HEK293 (cell line): Measurements from ENCODE around the gene GFOD1.

Experiments
- CTCF ChIA-PET: fragments of 350-600 bp; formaldehyde crosslinking; extraction: SDS; loops from one replicate; lab custom pipeline; 2021; ENCODE audit warnings: antibody characterized with exemption; lab: Yijun Ruan, JAX
- POLR2A ChIA-PET: fragments of 300-600 bp; formaldehyde crosslinking; extraction: SDS; loops from one replicate; lab custom pipeline; 2020; ENCODE audit warnings: antibody characterized with exemption, inconsistent platforms; lab: Yijun Ruan, JAX
- H3K27ac ChIP-seq: fragments of 200-500 bp; sonication (Bioruptor generic); 2 replicates; pipeline ENCODE4 v1.5.1; 2014; ENCODE audit warnings: low read depth, low read length, control low read depth, inconsistent platforms; ENCODE audit errors: extremely low read depth
- H3K36me3 ChIP-seq, 2 experiments: fragments of 200-500 bp in 1 of 2; sonication (Bioruptor generic) in 1 of 2; 1 replicate in 1 of 2; 2 replicates in 1 of 2; pipeline ENCODE4 v1.5.1; 2014 to 2017; ENCODE audit warnings: inconsistent platforms in 2 of 2, low read length in 2 of 2; ENCODE audit not compliant: control insufficient read depth in 2 of 2, insufficient read depth in 1 of 2
- H3K4me1 ChIP-seq: fragments of 200-500 bp; sonication (Bioruptor generic); 2 replicates; pipeline ENCODE4 v1.5.1; 2014; ENCODE audit warnings: mild to moderate bottlenecking, low read length, inconsistent platforms; ENCODE audit not compliant: control insufficient read depth, insufficient read depth
- H3K4me3 ChIP-seq: 2 replicates; pipeline ENCODE4 v1.5.1; 2011; ENCODE audit warnings: low read depth, mild to moderate bottlenecking, control low read depth, low read length, moderate library complexity
- H3K9me3 ChIP-seq: fragments of 200-500 bp; sonication (Bioruptor generic); 2 replicates; pipeline ENCODE4 v1.5.1; 2014; ENCODE audit warnings: low read depth, low read length, inconsistent platforms; ENCODE audit not compliant: control insufficient read depth, insufficient read depth
- BCL11B ChIP-seq: fragments of 450-650 bp; formaldehyde crosslinking; IDR thresholded peaks from 2 replicates; pipeline ENCODE4 v1.5.1; 2016; ENCODE audit warnings: low read depth, missing biosample characterization, missing genetic modification characterization
- ELK4 ChIP-seq: IDR thresholded peaks from 2 replicates; pipeline ENCODE4 v1.6.1; 2011; ENCODE audit warnings: mild to moderate bottlenecking, low read depth, low read length, borderline replicate concordance
- GLI2 ChIP-seq: fragments of 450-650 bp; formaldehyde crosslinking; IDR thresholded peaks from 2 replicates; pipeline ENCODE4; 2017; ENCODE audit warnings: missing biosample characterization, missing genetic modification characterization, low read depth, borderline replicate concordance
- IKZF3 ChIP-seq: fragments of 450-650 bp; IDR thresholded peaks from 2 replicates; pipeline ENCODE4 v1.5.0; 2018; ENCODE audit warnings: missing biosample characterization, mild to moderate bottlenecking, missing genetic modification characterization, moderate library complexity
- MEIS1 ChIP-seq: sonication (generic); formaldehyde crosslinking; IDR thresholded peaks from 2 replicates; pipeline ENCODE4 v1.8.1; 2022; ENCODE audit warnings: missing genetic modification reagents, mild to moderate bottlenecking, borderline replicate concordance
- SP7 ChIP-seq: fragments of 450-650 bp; formaldehyde crosslinking; IDR thresholded peaks from 2 replicates; pipeline ENCODE4 v1.5.1; 2016; ENCODE audit warnings: missing biosample characterization, missing genetic modification characterization
- YY1 ChIP-seq: fragments of 450-650 bp; formaldehyde crosslinking; IDR thresholded peaks from 2 replicates; pipeline ENCODE4 v1.5.1; 2018; ENCODE audit warnings: missing biosample characterization, missing genetic modification characterization
- ZBTB8A ChIP-seq: fragments of 450-650 bp; formaldehyde crosslinking; IDR thresholded peaks from 2 replicates; pipeline ENCODE4 v1.5.1; 2016; ENCODE audit warnings: missing biosample characterization, missing genetic modification characterization
- ZEB2 ChIP-seq: fragments of 450-650 bp; formaldehyde crosslinking; IDR thresholded peaks from 2 replicates; pipeline ENCODE4 v1.5.1; 2016; ENCODE audit warnings: missing biosample characterization, missing genetic modification characterization
- ZFHX2 ChIP-seq: fragments of 450-650 bp; formaldehyde crosslinking; conservative IDR thresholded peaks from 2 replicates; pipeline ENCODE4 v1.5.1; 2016; ENCODE audit warnings: missing biosample characterization, missing genetic modification characterization
- ZNF114 ChIP-seq: fragments of 450-650 bp; formaldehyde crosslinking; IDR thresholded peaks from 2 replicates; pipeline ENCODE4 v1.5.0; 2017; ENCODE audit warnings: missing biosample characterization, missing genetic modification characterization
- ZNF184 ChIP-seq: fragments of 450-650 bp; IDR thresholded peaks from 2 replicates; pipeline ENCODE4 v1.5.1; 2018; ENCODE audit warnings: missing biosample characterization, mild to moderate bottlenecking, missing genetic modification characterization
- ZNF2 ChIP-seq: fragments of 450-650 bp; formaldehyde crosslinking; IDR thresholded peaks from 2 replicates; pipeline ENCODE4 v1.5.1; 2016; ENCODE audit warnings: missing biosample characterization, missing genetic modification characterization
- ZNF223 ChIP-seq: fragments of 450-650 bp; formaldehyde crosslinking; IDR thresholded peaks from 2 replicates; pipeline ENCODE4 v1.5.1; 2016; ENCODE audit warnings: missing biosample characterization, missing genetic modification characterization
- ZNF266 ChIP-seq: fragments of 450-650 bp; formaldehyde crosslinking; IDR thresholded peaks from 2 replicates; pipeline ENCODE4 v1.5.1; 2016; ENCODE audit warnings: missing biosample characterization, missing genetic modification characterization, low read depth
- ZNF423 ChIP-seq: fragments of 450-650 bp; formaldehyde crosslinking; IDR thresholded peaks from 2 replicates; pipeline ENCODE4 v1.5.1; 2016; ENCODE audit warnings: missing biosample characterization, missing genetic modification characterization
- ZNF488 ChIP-seq: fragments of 450-650 bp; formaldehyde crosslinking; IDR thresholded peaks from 2 replicates; pipeline ENCODE4 v1.5.1; 2016; ENCODE audit warnings: missing biosample characterization, missing genetic modification characterization
- ZNF558 ChIP-seq: fragments of 450-650 bp; formaldehyde crosslinking; IDR thresholded peaks from 2 replicates; pipeline ENCODE4 v1.5.1; 2016; ENCODE audit warnings: missing biosample characterization, missing genetic modification characterization
- ZNF580 ChIP-seq: fragments of 450-650 bp; formaldehyde crosslinking; IDR thresholded peaks from 2 replicates; pipeline ENCODE4 v1.5.1; 2016; ENCODE audit warnings: missing biosample characterization, missing genetic modification characterization
- ZNF623 ChIP-seq: fragments of 450-650 bp; formaldehyde crosslinking; IDR thresholded peaks from 2 replicates; pipeline ENCODE4 v1.5.1; 2016; ENCODE audit warnings: missing biosample characterization, missing genetic modification characterization
- ZNF654 ChIP-seq: fragments of 450-650 bp; formaldehyde crosslinking; IDR thresholded peaks from 2 replicates; pipeline ENCODE4 v1.5.1; 2016; ENCODE audit warnings: low read depth, missing biosample characterization, missing genetic modification characterization
- ZNF660 ChIP-seq: fragments of 450-650 bp; IDR thresholded peaks from 2 replicates; pipeline ENCODE4 v1.5.1; 2018; ENCODE audit warnings: missing biosample characterization, mild to moderate bottlenecking, missing genetic modification characterization
- ZNF830 ChIP-seq: fragments of 450-650 bp; IDR thresholded peaks from 2 replicates; pipeline ENCODE4 v1.5.0; 2018; ENCODE audit warnings: missing biosample characterization, missing genetic modification characterization, low read depth, mild to moderate bottlenecking, moderate library complexity
- ZNF837 ChIP-seq: fragments of 450-650 bp; formaldehyde crosslinking; IDR thresholded peaks from 2 replicates; pipeline ENCODE4 v1.5.1; 2016; ENCODE audit warnings: missing biosample characterization, missing genetic modification characterization
- ZSCAN30 ChIP-seq: fragments of 450-650 bp; IDR thresholded peaks from 2 replicates; pipeline ENCODE4 v1.5.1; 2018; ENCODE audit warnings: missing biosample characterization, mild to moderate bottlenecking, missing genetic modification characterization, moderate library complexity
- ZSCAN4 ChIP-seq: fragments of 450-650 bp; formaldehyde crosslinking; IDR thresholded peaks from 2 replicates; pipeline ENCODE4 v1.5.1; 2017; ENCODE audit warnings: missing biosample characterization, missing genetic modification characterization
- TF ChIP-seq, protein P1 (sequence below): fragments of 450-650 bp; formaldehyde crosslinking; IDR thresholded peaks from 2 replicates; pipeline ENCODE4 v1.5.1; 2016; ENCODE audit warnings: missing biosample characterization, missing genetic modification characterization
- TF ChIP-seq, protein P2 (sequence below): fragments of 450-650 bp; formaldehyde crosslinking; IDR thresholded peaks from 2 replicates; pipeline ENCODE4 v1.5.1; 2016; ENCODE audit warnings: missing biosample characterization, missing genetic modification characterization
- TF ChIP-seq, protein P3 (sequence below): fragments of 450-650 bp; formaldehyde crosslinking; IDR thresholded peaks from 2 replicates; pipeline ENCODE4 v1.5.1; 2016; ENCODE audit warnings: missing biosample characterization, missing genetic modification characterization, borderline replicate concordance

GFOD1 gene

GRCh38 chr6:13336553-13336952 is 150.8 kb downstream of the GFOD1 start:
- CTCF ChIA-PET = interaction anchor here (0.6 to 3.9 kb wide), 9 partner anchors 10 to 535 kb away, joined by 3 to 23 read pairs (median 4); partner anchors contain the start of gene NOL7
- TF ChIP-seq ZNF837 (tag by site-specific recombination) (no peak), YY1 (tag by site-specific recombination) (no peak), ZSCAN4 (tag by site-specific recombination) (no peak), ZFHX2 (tag by site-specific recombination) (peak; percentile 42), MEIS1 (CRISPR knock-in tag) (no peak), ZNF2 (tag by site-specific recombination) (peak; percentile 50; the same call in 1 of the 2 replicates), ZNF580 (tag by site-specific recombination) (no peak), ZNF184 (no peak), ZNF654 (peak; percentile 92), ELK4 (no peak), ZNF223 (tag by site-specific recombination) (no peak), ZNF830 (tag by site-specific recombination) (no peak), GLI2 (no peak), SP7 (tag by site-specific recombination) (0 out of 2 replicates have a peak, but pooled peaks have one; percentile 28), ZNF660 (tag by site-specific recombination) (peak; percentile 62; the same call in 1 of the 2 replicates), ZNF488 (tag by site-specific recombination) (no peak), ZNF558 (no peak), ZNF423 (no peak), ZNF114 (no peak), ZEB2 (tag by site-specific recombination) (peak; percentile 35; the same call in 1 of the 2 replicates), ZBTB8A (tag by site-specific recombination) (peak; percentile 23; the same call in 1 of the 2 replicates), ZNF266 (tag by site-specific recombination) (no peak), ZSCAN30 (tag by site-specific recombination) (no peak), ZNF623 (no peak), IKZF3 (tag by site-specific recombination) (peak; percentile 70; the same call in 1 of the 2 replicates), BCL11B (tag by site-specific recombination) (no peak)
- TF ChIP-seq, protein P1, sequence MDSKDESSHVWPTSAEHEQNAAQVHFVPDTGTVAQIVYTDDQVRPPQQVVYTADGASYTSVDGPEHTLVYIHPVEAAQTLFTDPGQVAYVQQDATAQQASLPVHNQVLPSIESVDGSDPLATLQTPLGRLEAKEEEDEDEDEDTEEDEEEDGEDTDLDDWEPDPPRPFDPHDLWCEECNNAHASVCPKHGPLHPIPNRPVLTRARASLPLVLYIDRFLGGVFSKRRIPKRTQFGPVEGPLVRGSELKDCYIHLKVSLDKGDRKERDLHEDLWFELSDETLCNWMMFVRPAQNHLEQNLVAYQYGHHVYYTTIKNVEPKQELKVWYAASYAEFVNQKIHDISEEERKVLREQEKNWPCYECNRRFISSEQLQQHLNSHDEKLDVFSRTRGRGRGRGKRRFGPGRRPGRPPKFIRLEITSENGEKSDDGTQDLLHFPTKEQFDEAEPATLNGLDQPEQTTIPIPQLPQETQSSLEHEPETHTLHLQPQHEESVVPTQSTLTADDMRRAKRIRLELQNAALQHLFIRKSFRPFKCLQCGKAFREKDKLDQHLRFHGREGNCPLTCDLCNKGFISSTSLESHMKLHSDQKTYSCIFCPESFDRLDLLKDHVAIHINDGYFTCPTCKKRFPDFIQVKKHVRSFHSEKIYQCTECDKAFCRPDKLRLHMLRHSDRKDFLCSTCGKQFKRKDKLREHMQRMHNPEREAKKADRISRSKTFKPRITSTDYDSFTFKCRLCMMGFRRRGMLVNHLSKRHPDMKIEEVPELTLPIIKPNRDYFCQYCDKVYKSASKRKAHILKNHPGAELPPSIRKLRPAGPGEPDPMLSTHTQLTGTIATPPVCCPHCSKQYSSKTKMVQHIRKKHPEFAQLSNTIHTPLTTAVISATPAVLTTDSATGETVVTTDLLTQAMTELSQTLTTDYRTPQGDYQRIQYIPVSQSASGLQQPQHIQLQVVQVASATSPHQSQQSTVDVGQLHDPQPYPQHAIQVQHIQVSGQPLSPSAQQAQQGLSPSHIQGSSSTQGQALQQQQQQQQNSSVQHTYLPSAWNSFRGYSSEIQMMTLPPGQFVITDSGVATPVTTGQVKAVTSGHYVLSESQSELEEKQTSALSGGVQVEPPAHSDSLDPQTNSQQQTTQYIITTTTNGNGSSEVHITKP (tag by site-specific recombination) = peak; percentile 47
- TF ChIP-seq, protein P2, sequence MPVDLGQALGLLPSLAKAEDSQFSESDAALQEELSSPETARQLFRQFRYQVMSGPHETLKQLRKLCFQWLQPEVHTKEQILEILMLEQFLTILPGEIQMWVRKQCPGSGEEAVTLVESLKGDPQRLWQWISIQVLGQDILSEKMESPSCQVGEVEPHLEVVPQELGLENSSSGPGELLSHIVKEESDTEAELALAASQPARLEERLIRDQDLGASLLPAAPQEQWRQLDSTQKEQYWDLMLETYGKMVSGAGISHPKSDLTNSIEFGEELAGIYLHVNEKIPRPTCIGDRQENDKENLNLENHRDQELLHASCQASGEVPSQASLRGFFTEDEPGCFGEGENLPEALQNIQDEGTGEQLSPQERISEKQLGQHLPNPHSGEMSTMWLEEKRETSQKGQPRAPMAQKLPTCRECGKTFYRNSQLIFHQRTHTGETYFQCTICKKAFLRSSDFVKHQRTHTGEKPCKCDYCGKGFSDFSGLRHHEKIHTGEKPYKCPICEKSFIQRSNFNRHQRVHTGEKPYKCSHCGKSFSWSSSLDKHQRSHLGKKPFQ = peak; percentile 59
- TF ChIP-seq, protein P3, sequence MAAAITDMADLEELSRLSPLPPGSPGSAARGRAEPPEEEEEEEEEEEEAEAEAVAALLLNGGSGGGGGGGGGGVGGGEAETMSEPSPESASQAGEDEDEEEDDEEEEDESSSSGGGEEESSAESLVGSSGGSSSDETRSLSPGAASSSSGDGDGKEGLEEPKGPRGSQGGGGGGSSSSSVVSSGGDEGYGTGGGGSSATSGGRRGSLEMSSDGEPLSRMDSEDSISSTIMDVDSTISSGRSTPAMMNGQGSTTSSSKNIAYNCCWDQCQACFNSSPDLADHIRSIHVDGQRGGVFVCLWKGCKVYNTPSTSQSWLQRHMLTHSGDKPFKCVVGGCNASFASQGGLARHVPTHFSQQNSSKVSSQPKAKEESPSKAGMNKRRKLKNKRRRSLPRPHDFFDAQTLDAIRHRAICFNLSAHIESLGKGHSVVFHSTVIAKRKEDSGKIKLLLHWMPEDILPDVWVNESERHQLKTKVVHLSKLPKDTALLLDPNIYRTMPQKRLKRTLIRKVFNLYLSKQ (tag by site-specific recombination) = no peak

More at GRCh38 chr6:13336553-13336952, 150.8 kb downstream of the GFOD1 start:
- Histone ChIP-seq H3K27ac (no peak overlapping the region), H3K36me3 (no peaks in the 10 kb centered on the region), H3K4me1 (no peaks in the 10 kb centered on the region), H3K4me3 (no peak overlapping the region), H3K9me3 (no peaks in the 10 kb centered on the region)
- POLR2A ChIA-PET = interaction anchor here (1.1 to 1.3 kb wide), 2 partner anchors 43 to 239 kb away, joined by 3 read pairs; no protein-coding TSS in a partner anchor
